HG02938 (cell line): ENCODE data around the gene CCDC116.

Experiments
- ATAC-seq: cut with Tn5 transposase; IDR thresholded peaks from one replicate; pipeline ENCODE4 v1.9.1; 2021; ENCODE audit warnings: mild to moderate bottlenecking, moderate library complexity; ENCODE audit not compliant: unreplicated experiment

Gene CCDC116

GRCh38 chr22:21680830-21681565, 48.4 kb downstream of the CCDC116 start:
- no peak for ATAC-seq

GRCh38 chr22:21681566-21682370, 49.2 kb downstream of the CCDC116 start:
- ATAC-seq: no peak

GRCh38 chr22:21682385-21683175, 50.0 kb downstream of the CCDC116 start:
- ATAC-seq: no peak

- no peak for ATAC-seq
Observed at GRCh38 chr22:21683401-21683811, 50.8 kb downstream of the CCDC116 start.

GRCh38 chr22:21684492-21685163, 52.1 kb downstream of the CCDC116 start:
- ATAC-seq: no peak

GRCh38 chr22:21685164-21685513, 52.6 kb downstream of the CCDC116 start:
- no peak for ATAC-seq

GRCh38 chr22:21686193-21686608, 53.6 kb downstream of the CCDC116 start:
- no peak for ATAC-seq
